Measurements from ENCODE around the gene VSNL1.

Gene VSNL1

DNA sequence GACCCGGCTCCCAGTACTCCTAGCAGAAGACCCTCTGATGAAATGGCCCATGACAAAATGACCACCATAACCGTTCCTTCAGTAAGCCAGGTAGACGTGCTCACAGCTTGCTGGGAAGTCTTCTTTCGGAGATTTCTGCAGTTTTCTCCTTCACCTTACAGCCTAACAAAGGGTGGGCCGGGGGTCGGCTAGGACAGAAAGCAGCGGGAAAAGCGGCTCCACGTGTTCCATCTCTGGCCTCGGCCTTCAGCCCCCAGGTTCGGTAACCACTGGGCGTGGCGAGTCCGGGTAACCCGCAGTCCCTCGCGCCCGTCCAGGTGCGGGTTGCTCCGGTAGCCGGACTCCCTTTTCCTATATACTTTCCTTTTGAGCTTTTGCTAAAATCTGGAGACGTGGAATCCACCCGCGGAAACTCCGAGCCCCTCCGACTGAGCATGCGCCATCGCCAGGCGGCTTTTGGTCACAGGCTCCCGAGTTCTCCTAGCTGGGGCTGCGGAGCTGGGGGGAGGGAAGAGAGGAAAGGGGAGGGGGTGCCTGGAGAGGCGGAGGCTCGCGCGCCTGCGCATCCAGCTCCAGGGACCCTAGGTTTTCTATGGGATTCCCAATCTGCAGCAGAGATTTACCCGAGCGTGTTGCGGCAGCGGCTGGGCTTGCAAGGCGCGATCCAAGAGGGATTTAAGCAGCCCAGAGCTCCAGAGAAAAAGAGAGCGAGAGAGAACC is at the start of gene VSNL1:
Gene VSNL1, plus strand, starts transcription at position 604 of the 720 bp plus-strand sequence. CDS start 51,379 bp downstream, outside the sequence.
- DNase-seq (ENCODE audit: low read depth) = peak; percentile 24
- peak within 1 kb of the TSS; percentile 35 for H3K4me3 ChIP-seq (ENCODE audit: low read depth, low read length)
- TF ChIP-seq, protein P1, sequence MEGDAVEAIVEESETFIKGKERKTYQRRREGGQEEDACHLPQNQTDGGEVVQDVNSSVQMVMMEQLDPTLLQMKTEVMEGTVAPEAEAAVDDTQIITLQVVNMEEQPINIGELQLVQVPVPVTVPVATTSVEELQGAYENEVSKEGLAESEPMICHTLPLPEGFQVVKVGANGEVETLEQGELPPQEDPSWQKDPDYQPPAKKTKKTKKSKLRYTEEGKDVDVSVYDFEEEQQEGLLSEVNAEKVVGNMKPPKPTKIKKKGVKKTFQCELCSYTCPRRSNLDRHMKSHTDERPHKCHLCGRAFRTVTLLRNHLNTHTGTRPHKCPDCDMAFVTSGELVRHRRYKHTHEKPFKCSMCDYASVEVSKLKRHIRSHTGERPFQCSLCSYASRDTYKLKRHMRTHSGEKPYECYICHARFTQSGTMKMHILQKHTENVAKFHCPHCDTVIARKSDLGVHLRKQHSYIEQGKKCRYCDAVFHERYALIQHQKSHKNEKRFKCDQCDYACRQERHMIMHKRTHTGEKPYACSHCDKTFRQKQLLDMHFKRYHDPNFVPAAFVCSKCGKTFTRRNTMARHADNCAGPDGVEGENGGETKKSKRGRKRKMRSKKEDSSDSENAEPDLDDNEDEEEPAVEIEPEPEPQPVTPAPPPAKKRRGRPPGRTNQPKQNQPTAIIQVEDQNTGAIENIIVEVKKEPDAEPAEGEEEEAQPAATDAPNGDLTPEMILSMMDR (IDR thresholded peaks at IDR 0.05; ENCODE audit: insufficient read depth, low read depth, low read length, missing control alignments) = no peak

DNA sequence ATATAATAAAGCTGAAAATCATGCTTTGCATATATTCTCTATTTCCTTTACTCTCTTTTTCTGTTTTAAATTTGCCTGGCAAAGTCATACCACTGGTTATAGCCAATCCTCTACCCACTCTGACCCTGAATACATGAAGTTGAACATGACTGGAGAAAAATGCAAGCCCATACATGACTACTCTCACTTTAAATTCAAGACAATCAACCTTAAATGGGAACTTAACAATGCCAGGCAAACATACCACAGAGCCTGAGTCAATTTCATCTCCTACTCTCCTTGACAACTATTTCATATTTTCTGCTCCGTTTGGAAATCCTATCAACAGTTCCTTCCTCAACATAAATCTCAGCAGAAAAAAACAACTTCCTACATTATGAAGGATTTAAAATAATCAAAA is 44.9 kb upstream of the VSNL1 start:
- no peak overlapping the region for H3K4me3 ChIP-seq (ENCODE audit: low read depth, low read length)
- DNase-seq (ENCODE audit: low read depth) = no peak
- TF ChIP-seq, protein P1 (IDR thresholded peaks at IDR 0.05; ENCODE audit: insufficient read depth, low read depth, low read length, missing control alignments) = no peak

DNA sequence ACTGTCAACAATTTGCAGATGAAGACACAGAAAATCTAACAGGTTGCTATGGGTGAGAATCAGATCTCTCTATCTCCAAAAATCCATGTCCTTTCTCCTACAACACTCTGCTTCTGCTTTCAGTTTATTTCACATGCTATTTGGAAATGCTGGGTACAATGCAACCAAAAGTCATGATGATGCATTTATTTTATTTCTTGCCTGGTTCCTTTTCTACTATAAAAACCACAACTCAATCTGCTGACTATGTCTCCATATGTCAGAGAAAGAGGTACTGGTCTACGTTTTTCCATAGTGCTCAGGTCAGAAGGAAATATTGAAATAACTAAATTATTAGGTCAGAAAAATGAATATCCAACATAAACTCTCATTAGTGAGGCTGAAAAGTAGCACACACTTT is 42.8 kb upstream of the VSNL1 start:
- H3K4me3 ChIP-seq (ENCODE audit: low read depth, low read length) = no peak overlapping the region
- DNase-seq (ENCODE audit: low read depth) = no peak
- TF ChIP-seq, protein P1 (IDR thresholded peaks at IDR 0.05; ENCODE audit: insufficient read depth, low read depth, low read length, missing control alignments) = no peak

DNA sequence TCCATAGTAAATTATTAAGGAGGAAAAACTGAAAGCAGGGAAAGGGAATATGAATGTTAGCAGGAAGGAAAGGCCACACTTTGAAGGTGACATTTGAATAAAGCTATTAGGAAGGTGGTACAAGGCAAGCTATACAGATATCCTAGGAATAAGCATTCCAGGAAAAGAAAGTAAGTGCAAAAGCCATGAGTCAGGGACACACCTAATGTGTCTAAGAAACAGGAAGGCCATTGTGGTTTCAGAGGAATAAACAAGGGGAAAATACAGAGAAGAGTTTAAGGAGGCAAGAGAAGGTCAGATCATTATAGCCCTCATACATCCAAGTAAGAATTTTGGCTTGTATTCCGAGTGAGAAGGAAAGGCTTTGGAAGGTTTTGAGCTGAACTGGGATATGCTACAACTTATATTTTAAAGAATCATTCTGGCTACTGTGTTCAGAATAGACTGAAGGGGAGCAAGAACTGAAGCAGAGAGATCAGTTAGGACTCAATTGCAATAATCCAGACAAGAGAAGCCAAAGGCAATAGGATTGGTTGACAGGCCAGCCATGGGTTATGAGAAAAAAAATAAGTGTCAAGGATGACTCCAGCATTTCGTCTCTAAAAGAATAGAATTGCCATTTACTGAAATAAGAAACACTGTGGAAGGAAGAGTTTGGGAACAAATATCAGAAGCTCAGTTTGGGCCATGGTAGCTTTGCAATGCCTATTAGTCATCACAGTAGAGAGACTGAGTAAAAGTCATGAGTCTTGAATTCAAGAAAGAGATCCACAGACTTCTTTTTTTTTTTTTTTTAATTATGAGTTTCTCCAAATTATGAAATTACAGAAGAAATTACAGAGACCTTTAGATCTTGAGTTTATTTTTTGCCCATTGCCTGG is 33.5 kb upstream of the VSNL1 start:
- TF ChIP-seq, protein P1 (IDR thresholded peaks at IDR 0.05; ENCODE audit: insufficient read depth, low read depth, low read length, missing control alignments) = no peak
- H3K4me3 ChIP-seq (ENCODE audit: low read depth, low read length) = no peak overlapping the region
- DNase-seq (ENCODE audit: low read depth) = no peak

DNA sequence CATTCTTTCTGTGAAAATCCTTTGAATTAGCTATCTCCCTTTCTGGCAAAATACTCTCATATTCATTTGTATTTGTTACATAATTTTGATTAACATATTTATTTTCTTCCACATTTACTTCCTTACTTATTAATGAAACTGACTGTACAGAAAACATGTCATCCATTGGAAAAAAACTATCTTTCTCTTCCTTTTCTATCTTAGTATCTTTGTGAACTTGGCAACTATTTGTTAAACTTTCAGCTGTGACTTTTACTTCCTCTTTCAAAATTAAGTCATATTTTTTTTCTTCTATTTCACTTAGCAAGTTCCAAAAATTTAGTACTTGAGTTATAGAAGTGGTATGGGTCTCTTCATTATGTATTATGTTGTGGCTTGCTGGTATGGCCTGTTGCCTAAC is 24.8 kb upstream of the VSNL1 start:
- peak; percentile 5 for DNase-seq (ENCODE audit: low read depth)
- TF ChIP-seq, protein P1 (IDR thresholded peaks at IDR 0.05; ENCODE audit: insufficient read depth, low read depth, low read length, missing control alignments) = no peak
- H3K4me3 ChIP-seq (ENCODE audit: low read depth, low read length) = no peak overlapping the region

DNA sequence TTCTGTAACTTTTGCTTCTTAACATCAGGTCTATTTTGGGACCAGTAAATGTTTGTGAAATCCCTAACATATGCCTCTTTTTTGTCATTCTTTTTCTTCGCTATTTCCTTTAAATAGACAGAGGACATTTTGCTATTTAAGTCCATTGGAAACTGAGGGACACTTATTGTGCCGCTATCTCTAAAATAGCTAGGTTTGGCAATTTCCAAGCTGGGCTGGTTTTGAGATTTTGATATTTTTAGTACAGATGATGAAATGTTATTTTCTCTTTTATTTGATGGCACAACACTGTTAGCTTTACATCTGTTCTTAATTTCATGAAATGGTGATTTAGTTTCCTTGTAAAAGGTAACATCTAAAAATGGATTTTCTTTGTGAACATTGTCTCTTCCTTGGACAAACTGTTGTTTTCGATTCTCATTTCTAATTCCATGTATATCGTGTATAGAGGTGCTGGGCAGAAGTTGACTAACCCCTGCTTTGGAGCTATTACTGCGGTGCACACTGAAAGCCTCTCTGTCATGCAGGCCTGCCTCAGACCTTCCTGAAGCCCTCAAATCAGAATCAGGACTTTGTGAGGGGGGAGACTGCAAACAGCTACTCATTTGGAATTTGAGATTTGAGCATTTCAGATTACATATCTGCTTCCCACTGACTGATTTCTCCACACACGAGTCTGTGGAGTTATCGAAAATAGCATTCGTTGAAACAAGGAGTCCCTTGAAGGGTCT is 22.9 kb upstream of the VSNL1 start:
- peak; percentile 32 for DNase-seq (ENCODE audit: low read depth)
- TF ChIP-seq, protein P1 (IDR thresholded peaks at IDR 0.05; ENCODE audit: insufficient read depth, low read depth, low read length, missing control alignments) = no peak
- H3K4me3 ChIP-seq (ENCODE audit: low read depth, low read length) = peak overlapping the region; percentile 72

Measured in GM12865 (cell line).